ENCODE measurements around the gene RPL27. TPM values are rescaled to one million over a fixed set of nuclear protein-coding genes. Genes with fewer than 3 reads are reported as not detected.

The RPL27 gene
- total and polyA plus RNA-seq, 2 experiments from 2014 or later: 958 to 971 TPM

GRCh38 chr17:43024407-43025289, 26.4 kb downstream of the RPL27 start, which contains the start of gene RND2:
Gene RND2 (plus strand): TSS chr17:43025231. CDS start chr17:43025348, 117 bp downstream.
- Histone ChIP-seq H3K9me3 (ENCODE audit: low read depth) (no peaks in the 10 kb centered on the region), H3K27me3 (no peaks in the 10 kb centered on the region), H3K36me3 (no peaks in the 10 kb centered on the region), H3K4me1 (ENCODE audit: low read depth) (peaks cover 12% of the 10 kb centered on the region), H3K27ac (peak within 1 kb of the TSS; percentile 75), H3K4me3 (peak within 1 kb of the TSS; percentile 49)
- peak; percentile 81 for TF ChIP-seq CTCF (IDR thresholded peaks at IDR 0.05; ENCODE audit: low read depth, low read length)
- DNase-seq (ENCODE audit: low read depth in 1 of 2, low spot score in 1 of 2): peak; percentile 95 to 96

DNA sequence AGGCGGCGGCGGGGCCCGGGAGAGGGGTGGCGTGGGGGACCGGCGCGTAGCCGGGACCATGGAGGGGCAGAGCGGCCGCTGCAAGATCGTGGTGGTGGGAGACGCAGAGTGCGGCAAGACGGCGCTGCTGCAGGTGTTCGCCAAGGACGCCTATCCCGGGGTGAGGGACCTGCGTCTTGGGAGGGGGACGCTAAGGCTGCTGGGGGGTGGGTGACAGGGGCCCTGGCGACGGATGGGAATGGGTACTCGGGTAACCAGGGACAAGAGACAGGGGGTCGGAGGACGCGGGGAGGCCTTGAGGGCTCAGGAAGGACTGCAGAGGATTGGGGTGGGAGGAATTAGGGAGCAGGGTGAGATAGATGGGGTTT, 27.1 kb downstream of the RPL27 start:
- H3K27ac ChIP-seq: no peak overlapping the region
- H3K4me3 ChIP-seq: peak overlapping the region; percentile 49

DNA sequence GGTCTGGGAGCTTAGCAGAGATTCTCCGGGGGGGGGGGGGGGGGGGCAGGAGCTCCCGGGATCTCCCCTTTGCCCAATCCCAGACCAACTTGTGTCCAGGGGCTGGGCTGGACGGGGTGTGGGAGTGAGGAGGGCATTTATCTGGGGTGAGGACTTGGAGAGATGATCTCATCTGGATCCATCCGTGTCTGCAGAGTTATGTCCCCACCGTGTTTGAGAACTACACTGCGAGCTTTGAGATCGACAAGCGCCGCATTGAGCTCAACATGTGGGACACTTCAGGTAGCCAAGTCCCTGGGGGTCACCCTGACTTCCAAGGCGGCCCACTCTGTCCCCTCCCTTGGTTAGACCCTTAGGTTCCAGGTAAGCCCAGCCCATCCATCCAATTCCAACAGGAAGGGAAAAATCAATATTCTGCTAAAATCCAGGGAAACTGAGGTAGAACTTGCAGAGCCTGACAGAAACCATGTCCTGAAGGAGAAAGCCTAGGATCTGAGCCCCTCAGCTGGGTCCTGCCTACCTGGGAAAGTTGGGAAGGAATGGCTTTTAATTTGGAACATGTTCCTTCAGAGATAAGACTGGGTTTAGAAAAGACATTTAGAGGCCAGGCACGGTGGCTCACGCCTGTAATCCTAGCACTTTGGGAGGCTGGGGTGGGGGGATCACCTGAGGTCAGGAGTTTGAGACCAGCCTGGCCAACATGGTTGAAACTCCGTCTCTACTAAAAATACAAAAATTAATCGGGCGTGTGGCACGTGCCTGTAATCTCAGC, 27.7 kb downstream of the RPL27 start:
- H3K4me3 ChIP-seq: peak overlapping the region; percentile 49
- DNase-seq (ENCODE audit: low read depth in 1 of 2, low spot score in 1 of 2): no peak
- no peak for TF ChIP-seq CTCF (IDR thresholded peaks at IDR 0.05; ENCODE audit: low read depth, low read length)
- no peak overlapping the region for H3K27ac ChIP-seq
- peaks cover 3% of the 10 kb centered on the region for H3K4me1 ChIP-seq (ENCODE audit: low read depth)
- no peaks in the 10 kb centered on the region for H3K27me3 ChIP-seq
- H3K36me3 ChIP-seq: no peaks in the 10 kb centered on the region
- H3K9me3 ChIP-seq (ENCODE audit: low read depth): no peaks in the 10 kb centered on the region

More for the DNA sequence above, 27.1 kb downstream of the RPL27 start:
- no peaks in the 10 kb centered on the region for H3K36me3 ChIP-seq
- TF ChIP-seq CTCF (IDR thresholded peaks at IDR 0.05; ENCODE audit: low read depth, low read length): no peak
- no peak for DNase-seq (ENCODE audit: low read depth in 1 of 2, low spot score in 1 of 2)
- H3K4me1 ChIP-seq (ENCODE audit: low read depth): peaks cover 6% of the 10 kb centered on the region
- no peaks in the 10 kb centered on the region for H3K27me3 ChIP-seq
- H3K9me3 ChIP-seq (ENCODE audit: low read depth): no peaks in the 10 kb centered on the region

- Histone ChIP-seq H3K9me3 (ENCODE audit: low read depth) (no peaks in the 10 kb centered on the region), H3K27ac (no peak overlapping the region), H3K4me3 (no peak overlapping the region), H3K4me1 (ENCODE audit: low read depth) (peaks cover 3% of the 10 kb centered on the region), H3K36me3 (no peaks in the 10 kb centered on the region), H3K27me3 (no peaks in the 10 kb centered on the region)
- no peak for DNase-seq (ENCODE audit: low read depth in 1 of 2, low spot score in 1 of 2)
- TF ChIP-seq CTCF (IDR thresholded peaks at IDR 0.05; ENCODE audit: low read depth, low read length): no peak
Measured at GRCh38 chr17:43026595-43026994, 28.4 kb downstream of the RPL27 start.

DNA sequence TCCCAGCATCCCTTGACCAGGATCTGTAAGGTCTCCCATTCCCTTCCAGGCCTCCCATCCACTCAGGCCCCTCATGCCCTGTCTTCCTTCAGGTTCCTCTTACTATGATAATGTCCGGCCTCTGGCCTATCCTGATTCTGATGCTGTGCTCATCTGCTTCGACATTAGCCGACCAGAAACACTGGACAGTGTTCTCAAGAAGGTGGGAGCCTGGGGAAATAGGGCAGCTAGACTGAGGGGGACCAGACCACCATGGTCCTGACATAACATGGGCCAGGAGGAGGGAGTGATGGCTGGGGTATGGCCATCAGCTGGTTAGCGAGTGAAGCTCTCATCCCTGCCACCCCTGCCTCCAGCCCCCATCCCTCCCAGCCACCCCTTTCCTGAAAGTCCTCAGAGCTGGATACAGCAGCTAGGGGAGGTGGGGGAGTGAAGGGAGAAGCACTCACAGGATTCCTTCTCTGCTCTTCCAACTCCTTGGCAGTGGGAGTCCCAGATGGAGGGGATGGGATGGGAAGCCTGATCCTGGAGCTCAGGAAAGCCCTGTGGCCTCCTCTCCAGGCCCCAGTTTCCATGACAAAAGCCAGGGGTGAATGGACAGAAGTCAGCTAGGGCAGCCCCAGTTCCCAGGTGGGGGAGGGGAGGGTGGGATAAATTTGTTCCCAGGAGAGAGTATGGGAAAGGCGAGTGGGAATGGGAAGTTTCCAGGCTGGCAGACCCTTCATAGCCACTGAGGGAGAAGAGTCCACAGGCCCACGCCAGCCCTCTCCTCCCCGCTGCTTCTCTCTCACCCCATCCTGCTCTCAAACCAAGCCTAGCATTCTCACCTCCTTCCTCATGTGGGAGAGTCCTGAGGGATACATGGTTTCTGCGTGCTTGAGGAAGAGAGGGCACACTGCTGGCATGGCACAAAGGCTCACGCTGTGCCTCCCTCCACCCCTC, 29.1 kb downstream of the RPL27 start:
- no peak for DNase-seq (ENCODE audit: low read depth in 1 of 2, low spot score in 1 of 2)
- no peaks in the 10 kb centered on the region for H3K9me3 ChIP-seq (ENCODE audit: low read depth)

More for the DNA sequence above, 29.1 kb downstream of the RPL27 start:
- H3K27me3 ChIP-seq: no peaks in the 10 kb centered on the region
- H3K4me1 ChIP-seq (ENCODE audit: low read depth): peaks cover 3% of the 10 kb centered on the region
- H3K4me3 ChIP-seq: no peak overlapping the region
- TF ChIP-seq CTCF (IDR thresholded peaks at IDR 0.05; ENCODE audit: low read depth, low read length): no peak
- no peak overlapping the region for H3K27ac ChIP-seq
- no peaks in the 10 kb centered on the region for H3K36me3 ChIP-seq
